Left lung (tissue), 10 donors: ENCODE data around the gene GMEB2. TPM values are rescaled to one million over a fixed set of nuclear protein-coding genes. Genes with fewer than 3 reads are reported as not detected.
"Not testable (repeated sequence)": the region's sequence is repeated elsewhere in the genome, so short reads cannot be mapped to it uniquely, and the experiment has no call there.

ENCODE experiments used
- ATAC-seq: fragments of 200-7000 bp; cut with Tn5 transposase; one replicate; pipeline ENCODE4 v1.9.1; 2020; ENCODE audit warnings: moderate library complexity
- DNase-seq, 4 donors: peaks; one replicate each; pipeline ENCODE4 v3.0.0-alpha.2; 2013 to 2020
- H3K27ac ChIP-seq, 2 donors: fragments of 200-600 bp; sonication (generic) in 1 of 2; one replicate each; pipeline versions ENCODE4 v1.5.0 to v1.8.0; 2020 to 2021
- H3K27me3 ChIP-seq, 2 donors: fragments of 200-600 bp; sonication (generic) in 1 of 2; one replicate each; pipeline versions ENCODE4 v1.5.0 to v1.8.0; 2020 to 2021
- H3K36me3 ChIP-seq, 2 donors: fragments of 200-600 bp; sonication (generic) in 1 of 2; one replicate each; pipeline versions ENCODE4 v1.5.0 to v1.8.0; 2020 to 2021
- H3K4me1 ChIP-seq, 2 donors: fragments of 200-600 bp; one replicate each; pipeline ENCODE4 v1.8.0; 2021
- H3K4me3 ChIP-seq, 2 donors: fragments of 200-600 bp; sonication (generic) in 1 of 2; one replicate each; pipeline versions ENCODE4 v1.5.0 to v1.8.0; 2020 to 2021; ENCODE audit warnings: mild to moderate bottlenecking in 1 of 2
- H3K9me3 ChIP-seq, 2 donors: fragments of 200-600 bp; sonication (generic) in 1 of 2; one replicate each; pipeline versions ENCODE4 v1.5.0 to v1.8.0; 2020 to 2021
- intact Hi-C, 2 donors: fragments of 100-400 bp; cut with DNase I; formaldehyde crosslinking; loops; one replicate each; pipeline versions ENCODE4 v1.11.2 to v1.14.2; 2022
- polyA plus RNA-seq, 6 donors: library from polyadenylated mRNA; unstranded; fragments of 120-200 nt; gene quantifications; one replicate each; pipeline ENCODE4 v1.2.1, GENCODE V29; 2013; ENCODE audit not compliant: insufficient read length in 6 of 6
- total RNA-seq, 2 donors: library from RNA; stranded (reverse); fragmentation: NEBNext Ultra II Directional; extraction: Animal tissue kit (Norgen Biotek cat#: 25700); gene quantifications; one replicate each; pipeline ENCODE4 v1.2.1, GENCODE V29; 2021
- TF ChIP-seq, protein P1 (sequence below), 2 donors: fragments of 200-600 bp; sonication (generic) in 1 of 2; IDR thresholded peaks; one replicate each; pipeline versions ENCODE4 v1.5.0 to v1.8.0; 2021; ENCODE audit warnings: antibody characterized with exemption in 2 of 2
- donor health status: DM: no; HTN: yes; CAD: no.
- donor health status: DM: no; HTN: no; CAD: no.

The GMEB2 gene
- total and polyA plus RNA-seq, 8 donors = 8.1 to 12.4 (median 10.2) TPM

DNA sequence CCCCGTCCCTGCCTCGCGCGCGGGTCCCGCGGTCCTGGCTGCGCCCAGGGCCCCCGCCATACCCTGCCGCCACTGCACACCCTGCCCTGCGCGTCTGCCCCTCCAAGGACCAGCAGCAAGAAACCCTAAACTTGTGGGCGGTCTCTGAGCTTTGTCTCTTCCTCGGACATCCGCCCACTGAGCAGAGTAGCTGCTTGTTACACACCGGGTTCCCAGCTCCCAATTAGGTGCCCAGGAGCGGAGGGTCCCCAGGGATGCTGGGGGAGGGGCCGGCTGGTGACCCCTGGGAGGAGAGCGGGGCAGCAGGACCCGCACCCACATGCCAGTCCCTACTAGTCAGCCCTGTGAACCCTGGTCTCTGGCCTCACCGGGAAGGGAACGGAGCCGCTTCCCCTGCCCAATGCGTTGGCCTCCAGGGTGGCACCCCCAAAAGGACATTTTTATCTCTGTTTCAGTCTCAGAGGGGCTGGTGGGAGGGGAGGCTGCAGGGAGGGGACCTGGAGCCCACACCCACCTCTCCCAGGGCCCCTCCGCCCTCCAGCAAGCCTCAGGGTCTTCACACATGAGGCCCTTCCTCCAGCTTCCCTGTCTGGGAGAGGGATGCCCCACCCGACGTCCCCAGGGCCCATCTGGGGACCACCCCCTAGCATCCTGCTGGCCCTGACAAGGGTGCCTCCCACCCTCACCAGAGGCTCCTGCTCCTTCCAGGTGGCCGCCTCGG lies 15.8 kb upstream of the GMEB2 start:
- H3K9me3 ChIP-seq = no peaks in the 10 kb centered on the region
- DNase-seq (no peak), ATAC-seq (no peak)
- H3K27me3 ChIP-seq = no peaks in the 10 kb centered on the region
- peaks cover 0 to 38% of the 10 kb centered on the region in 2 donors for H3K4me1 ChIP-seq
- peak overlapping the region; percentile 48 to 71 for H3K27ac ChIP-seq
- H3K4me3 ChIP-seq = peak overlapping the region; percentile 25 to 53
- TF ChIP-seq, protein P1, sequence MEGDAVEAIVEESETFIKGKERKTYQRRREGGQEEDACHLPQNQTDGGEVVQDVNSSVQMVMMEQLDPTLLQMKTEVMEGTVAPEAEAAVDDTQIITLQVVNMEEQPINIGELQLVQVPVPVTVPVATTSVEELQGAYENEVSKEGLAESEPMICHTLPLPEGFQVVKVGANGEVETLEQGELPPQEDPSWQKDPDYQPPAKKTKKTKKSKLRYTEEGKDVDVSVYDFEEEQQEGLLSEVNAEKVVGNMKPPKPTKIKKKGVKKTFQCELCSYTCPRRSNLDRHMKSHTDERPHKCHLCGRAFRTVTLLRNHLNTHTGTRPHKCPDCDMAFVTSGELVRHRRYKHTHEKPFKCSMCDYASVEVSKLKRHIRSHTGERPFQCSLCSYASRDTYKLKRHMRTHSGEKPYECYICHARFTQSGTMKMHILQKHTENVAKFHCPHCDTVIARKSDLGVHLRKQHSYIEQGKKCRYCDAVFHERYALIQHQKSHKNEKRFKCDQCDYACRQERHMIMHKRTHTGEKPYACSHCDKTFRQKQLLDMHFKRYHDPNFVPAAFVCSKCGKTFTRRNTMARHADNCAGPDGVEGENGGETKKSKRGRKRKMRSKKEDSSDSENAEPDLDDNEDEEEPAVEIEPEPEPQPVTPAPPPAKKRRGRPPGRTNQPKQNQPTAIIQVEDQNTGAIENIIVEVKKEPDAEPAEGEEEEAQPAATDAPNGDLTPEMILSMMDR (IDR thresholded peaks at IDR 0.05) = no peak
- intact Hi-C loops = no loop called here
- H3K36me3 ChIP-seq = no peaks in the 10 kb centered on the region

DNA sequence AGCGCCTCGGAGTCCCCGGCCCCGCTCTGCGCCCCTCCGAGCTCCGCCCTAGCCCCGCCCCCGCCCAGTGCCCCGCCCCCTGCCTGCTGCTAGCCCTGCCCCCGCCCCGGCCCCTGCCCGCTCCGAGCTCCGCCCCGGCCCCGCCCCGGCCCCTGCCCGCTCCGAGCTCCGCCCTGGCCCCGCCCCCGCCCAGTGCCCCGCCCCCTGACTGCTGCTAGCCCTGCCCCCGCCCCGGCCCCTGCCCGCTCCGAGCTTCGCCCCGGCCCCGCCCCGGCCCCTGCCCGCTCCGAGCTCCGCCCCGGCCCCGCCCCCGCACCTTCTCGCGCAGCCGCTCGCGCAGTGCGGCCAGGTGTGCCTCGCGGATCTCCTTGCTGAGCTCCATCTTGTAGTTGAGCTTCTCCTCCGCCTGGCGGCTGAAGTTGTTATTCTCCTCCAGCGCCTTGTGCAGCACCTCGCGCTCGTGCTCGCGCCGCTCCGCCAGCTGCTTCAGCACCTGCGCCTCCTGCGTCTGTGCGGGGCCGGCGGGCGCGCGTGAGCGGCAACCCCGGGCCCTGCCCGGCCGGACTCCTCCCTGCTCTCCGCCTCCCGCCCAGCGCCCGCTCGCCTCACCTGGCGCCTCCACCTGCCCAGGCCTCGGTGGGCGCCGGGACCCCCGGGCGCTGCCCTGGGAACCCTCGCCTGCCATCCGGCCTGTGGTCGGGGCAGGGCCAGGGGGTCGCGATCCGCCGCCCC lies 15.1 kb upstream of the GMEB2 start:
- Histone ChIP-seq H3K27ac (peak overlapping the region; percentile 84 to 94), H3K27me3 (no peaks in the 10 kb centered on the region), H3K4me1 (peaks cover 0 to 45% of the 10 kb centered on the region in 2 donors), H3K4me3 (peak overlapping the region; percentile 33 to 63), H3K9me3 (no peaks in the 10 kb centered on the region), H3K36me3 (no peaks in the 10 kb centered on the region)
- intact Hi-C loops = no loop called here
- DNase-seq (peak in 3 of 4 donors; percentile 80 to 97 (median 88)), ATAC-seq (peak; percentile 93)
- TF ChIP-seq, protein P1 (IDR thresholded peaks at IDR 0.05) = peak in 1 of 2 donors; percentile 49

DNA sequence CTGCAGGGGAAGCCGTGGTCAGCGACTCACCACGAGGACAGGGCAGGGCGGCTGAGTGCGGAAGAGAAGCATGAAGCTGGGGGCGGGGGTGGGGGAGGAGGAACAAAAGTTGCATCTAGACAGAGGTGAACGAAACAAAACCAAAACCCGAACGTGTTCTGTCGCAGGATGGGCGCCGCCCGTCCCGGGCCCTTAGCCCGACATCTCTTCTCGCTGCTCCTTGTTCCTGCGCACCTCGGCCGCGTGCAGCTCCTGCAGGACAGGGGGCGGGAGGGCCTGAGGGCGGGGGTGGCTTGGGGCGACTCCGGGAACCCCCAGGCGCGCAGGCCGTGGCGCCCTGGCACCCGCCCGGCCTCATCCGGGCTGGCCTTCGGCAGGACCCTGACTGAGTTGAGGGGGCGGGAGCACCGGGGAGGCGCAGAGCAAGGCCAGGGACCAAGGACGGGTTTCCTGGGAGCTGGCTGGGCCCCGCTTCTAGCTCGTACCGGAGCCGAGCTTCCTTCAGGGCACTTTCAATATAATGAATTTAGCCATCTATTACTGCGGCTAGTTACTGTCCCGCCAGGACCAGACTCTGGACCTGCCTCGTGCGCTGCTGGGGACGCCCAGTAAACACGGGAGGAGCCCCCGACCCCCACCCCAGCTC lies 14.4 kb upstream of the GMEB2 start:
- intact Hi-C loops = no loop called here
- Histone ChIP-seq H3K9me3 (no peaks in the 10 kb centered on the region), H3K36me3 (no peaks in the 10 kb centered on the region), H3K27ac (peak overlapping the region; percentile 84 to 94), H3K4me1 (peaks cover 0 to 50% of the 10 kb centered on the region in 2 donors), H3K4me3 (peak overlapping the region; percentile 33 to 63), H3K27me3 (no peaks in the 10 kb centered on the region)
- DNase-seq = peak in 1 of 4 donors; percentile 88
- peak; percentile 44 for ATAC-seq
- TF ChIP-seq, protein P1 (IDR thresholded peaks at IDR 0.05) = no peak

DNA sequence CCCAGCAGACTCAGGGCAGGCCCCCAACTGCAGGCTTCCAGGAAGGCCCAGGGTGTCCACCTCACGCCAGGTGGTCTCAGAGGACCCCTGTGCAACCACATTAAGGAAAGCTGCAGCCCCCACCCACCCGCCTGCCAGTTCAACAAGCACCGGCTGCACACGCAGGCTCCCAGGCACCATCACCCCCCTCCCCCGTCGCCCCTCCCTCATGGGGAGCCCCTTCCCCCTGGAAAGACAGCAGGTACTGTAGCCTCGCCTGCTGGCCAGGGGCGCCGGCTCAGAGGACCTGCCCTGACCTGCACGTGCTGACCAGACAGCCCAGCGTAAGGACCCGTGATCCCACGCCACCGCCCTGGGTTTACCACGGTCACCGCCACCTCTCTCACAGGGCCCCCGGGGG lies 13.8 kb upstream of the GMEB2 start:
- H3K27me3 ChIP-seq, ATAC-seq, DNase-seq, H3K36me3 ChIP-seq, H3K9me3 ChIP-seq, intact Hi-C loops: not testable (repeated sequence)
- peak overlapping the region in 1 of 2 donors; percentile 75 for H3K27ac ChIP-seq
- peaks cover 0 to 52% of the 10 kb centered on the region in 2 donors for H3K4me1 ChIP-seq
- H3K4me3 ChIP-seq = peak overlapping the region in 1 of 2 donors; percentile 63

DNA sequence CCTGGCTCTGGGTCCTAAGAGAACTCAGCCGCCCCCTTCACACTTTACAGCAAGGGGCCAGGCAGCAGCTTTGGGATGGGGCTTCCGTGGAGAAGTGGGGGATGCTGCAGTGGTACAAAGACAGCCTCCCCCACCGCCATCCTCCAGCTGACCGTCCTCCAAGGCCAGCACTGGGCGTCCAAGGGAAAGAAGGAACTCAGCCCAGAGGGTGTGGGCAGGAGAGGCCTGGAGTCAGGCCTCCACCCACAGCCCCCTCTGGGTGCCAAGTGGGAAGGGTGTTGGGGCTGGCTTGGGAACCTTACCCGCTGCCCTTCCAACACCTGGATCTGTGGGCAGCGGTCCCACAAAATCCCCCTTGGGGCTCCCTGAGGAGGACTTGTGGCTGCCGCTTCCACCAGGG lies 13.2 kb upstream of the GMEB2 start:
- Histone ChIP-seq H3K27me3 (no peaks in the 10 kb centered on the region), H3K27ac (peak overlapping the region; percentile 58 to 75), H3K4me1 (peaks cover 0 to 58% of the 10 kb centered on the region in 2 donors), H3K36me3 (no peaks in the 10 kb centered on the region), H3K9me3 (no peaks in the 10 kb centered on the region), H3K4me3 (peak overlapping the region in 1 of 2 donors; percentile 63)
- no peak for ATAC-seq
- intact Hi-C loops = no loop called here
- TF ChIP-seq, protein P1 (IDR thresholded peaks at IDR 0.05) = no peak
- DNase-seq = peak in 1 of 4 donors; percentile 63
